Measurements from ENCODE around the gene NAV2.

NAV2 gene

GRCh38 chr11:20031155-20032001, 318.7 kb downstream of the NAV2 start:
- H3K4me3 ChIP-seq (ENCODE audit: control insufficient read depth in 1 of 7, extremely low read depth in 1 of 7, insufficient read depth in 4 of 7, low read depth in 2 of 7, low read length in 6 of 7), result no peak overlapping the region
- 93% methylated on average over 5 of the region's 7 CpGs for WGBS (ENCODE audit: insufficient coverage)
- CTCF ChIA-PET, result no interaction called here
- POLR2A ChIA-PET, result no interaction called here
- DNase-seq, result no peak
- H3K4me1 ChIP-seq (ENCODE audit: control extremely low read depth in 1 of 4, control insufficient read depth in 4 of 4, insufficient read depth in 4 of 4, low read length in 3 of 4), result no peaks in the 10 kb centered on the region
- H3K27me3 ChIP-seq (replicated peaks in 2 of 5; ENCODE audit: control insufficient read depth in 4 of 5, insufficient read depth in 5 of 5, low read length in 4 of 5), result peaks cover 0 to 11% (median 0%) of the 10 kb centered on the region in 5 experiments
- H3K9me3 ChIP-seq (ENCODE audit: control extremely low read depth in 1 of 5, control insufficient read depth in 4 of 5, insufficient read depth in 2 of 5, low read depth in 1 of 5, low read length in 4 of 5), result no peaks in the 10 kb centered on the region
- no peak overlapping the region for H3K27ac ChIP-seq (ENCODE audit: insufficient read depth in 1 of 2, low read depth in 1 of 2, low read length in 2 of 2, poor library complexity in 1 of 2, severe bottlenecking in 2 of 2)
- no peaks in the 10 kb centered on the region for H3K36me3 ChIP-seq (ENCODE audit: control insufficient read depth in 4 of 4, insufficient read depth in 4 of 4, low read length in 3 of 4)

- CTCF ChIA-PET, result no interaction called here
- 88% methylated on average over 4 of the region's 5 CpGs for WGBS (ENCODE audit: insufficient coverage)
- Histone ChIP-seq H3K9me3 (ENCODE audit: control extremely low read depth in 1 of 5, control insufficient read depth in 4 of 5, insufficient read depth in 2 of 5, low read depth in 1 of 5, low read length in 4 of 5) (no peaks in the 10 kb centered on the region), H3K36me3 (ENCODE audit: control insufficient read depth in 4 of 4, insufficient read depth in 4 of 4, low read length in 3 of 4) (no peaks in the 10 kb centered on the region), H3K27ac (ENCODE audit: insufficient read depth in 1 of 2, low read depth in 1 of 2, low read length in 2 of 2, poor library complexity in 1 of 2, severe bottlenecking in 2 of 2) (no peak overlapping the region), H3K27me3 (replicated peaks in 2 of 5; ENCODE audit: control insufficient read depth in 4 of 5, insufficient read depth in 5 of 5, low read length in 4 of 5) (peaks cover 0 to 11% (median 0%) of the 10 kb centered on the region in 5 experiments), H3K4me1 (ENCODE audit: control extremely low read depth in 1 of 4, control insufficient read depth in 4 of 4, insufficient read depth in 4 of 4, low read length in 3 of 4) (no peaks in the 10 kb centered on the region), H3K4me3 (ENCODE audit: control insufficient read depth in 1 of 7, extremely low read depth in 1 of 7, insufficient read depth in 4 of 7, low read depth in 2 of 7, low read length in 6 of 7) (no peak overlapping the region)
- no peak for DNase-seq
- POLR2A ChIA-PET, result no interaction called here
Observed at GRCh38 chr11:20032127-20032526, 319.5 kb downstream of the NAV2 start.

GRCh38 chr11:20032577-20033260, 320.1 kb downstream of the NAV2 start:
- CTCF ChIA-PET, result no interaction called here
- H3K9me3 ChIP-seq (ENCODE audit: control extremely low read depth in 1 of 5, control insufficient read depth in 4 of 5, insufficient read depth in 2 of 5, low read depth in 1 of 5, low read length in 4 of 5), result no peaks in the 10 kb centered on the region
- WGBS (ENCODE audit: insufficient coverage), result 92% methylated on average over 2 of the region's 7 CpGs
- no peak overlapping the region for H3K4me3 ChIP-seq (ENCODE audit: control insufficient read depth in 1 of 7, extremely low read depth in 1 of 7, insufficient read depth in 4 of 7, low read depth in 2 of 7, low read length in 6 of 7)
- no peak for DNase-seq
- H3K4me1 ChIP-seq (ENCODE audit: control extremely low read depth in 1 of 4, control insufficient read depth in 4 of 4, insufficient read depth in 4 of 4, low read length in 3 of 4), result no peaks in the 10 kb centered on the region
- POLR2A ChIA-PET, result interaction anchor here (0.6 kb wide), 1 partner anchor 61 kb away, joined by 4 read pairs; no protein-coding TSS in a partner anchor
- H3K27me3 ChIP-seq (replicated peaks in 2 of 5; ENCODE audit: control insufficient read depth in 4 of 5, insufficient read depth in 5 of 5, low read length in 4 of 5), result peaks cover 0 to 11% (median 0%) of the 10 kb centered on the region in 5 experiments
- H3K36me3 ChIP-seq (ENCODE audit: control insufficient read depth in 4 of 4, insufficient read depth in 4 of 4, low read length in 3 of 4), result no peaks in the 10 kb centered on the region
- H3K27ac ChIP-seq (ENCODE audit: insufficient read depth in 1 of 2, low read depth in 1 of 2, low read length in 2 of 2, poor library complexity in 1 of 2, severe bottlenecking in 2 of 2), result no peak overlapping the region

GRCh38 chr11:20033806-20034205, 321.2 kb downstream of the NAV2 start:
- H3K27ac ChIP-seq (ENCODE audit: insufficient read depth in 1 of 2, low read depth in 1 of 2, low read length in 2 of 2, poor library complexity in 1 of 2, severe bottlenecking in 2 of 2), result no peak overlapping the region
- 96% methylated on average over 4 of the region's 5 CpGs for WGBS (ENCODE audit: insufficient coverage)
- ChIA-PET POLR2A (no interaction called here), CTCF (no interaction called here)
- no peaks in the 10 kb centered on the region for H3K4me1 ChIP-seq (ENCODE audit: control extremely low read depth in 1 of 4, control insufficient read depth in 4 of 4, insufficient read depth in 4 of 4, low read length in 3 of 4)
- H3K36me3 ChIP-seq (ENCODE audit: control insufficient read depth in 4 of 4, insufficient read depth in 4 of 4, low read length in 3 of 4), result no peaks in the 10 kb centered on the region
- no peak overlapping the region for H3K4me3 ChIP-seq (ENCODE audit: control insufficient read depth in 1 of 7, extremely low read depth in 1 of 7, insufficient read depth in 4 of 7, low read depth in 2 of 7, low read length in 6 of 7)
- H3K9me3 ChIP-seq (ENCODE audit: control extremely low read depth in 1 of 5, control insufficient read depth in 4 of 5, insufficient read depth in 2 of 5, low read depth in 1 of 5, low read length in 4 of 5), result no peaks in the 10 kb centered on the region
- DNase-seq, result no peak
- peaks cover 0 to 11% (median 0%) of the 10 kb centered on the region in 5 experiments for H3K27me3 ChIP-seq (replicated peaks in 2 of 5; ENCODE audit: control insufficient read depth in 4 of 5, insufficient read depth in 5 of 5, low read length in 4 of 5)

GRCh38 chr11:20034941-20035340, 322.3 kb downstream of the NAV2 start:
- 95% methylated on average over 5 of the region's 5 CpGs for WGBS (ENCODE audit: insufficient coverage)
- no peak for DNase-seq
- Histone ChIP-seq H3K4me3 (ENCODE audit: control insufficient read depth in 1 of 7, extremely low read depth in 1 of 7, insufficient read depth in 4 of 7, low read depth in 2 of 7, low read length in 6 of 7) (no peak overlapping the region), H3K36me3 (ENCODE audit: control insufficient read depth in 4 of 4, insufficient read depth in 4 of 4, low read length in 3 of 4) (no peaks in the 10 kb centered on the region), H3K27ac (ENCODE audit: insufficient read depth in 1 of 2, low read depth in 1 of 2, low read length in 2 of 2, poor library complexity in 1 of 2, severe bottlenecking in 2 of 2) (no peak overlapping the region), H3K27me3 (replicated peaks in 2 of 5; ENCODE audit: control insufficient read depth in 4 of 5, insufficient read depth in 5 of 5, low read length in 4 of 5) (peaks cover 0 to 11% (median 0%) of the 10 kb centered on the region in 5 experiments), H3K9me3 (ENCODE audit: control extremely low read depth in 1 of 5, control insufficient read depth in 4 of 5, insufficient read depth in 2 of 5, low read depth in 1 of 5, low read length in 4 of 5) (no peaks in the 10 kb centered on the region), H3K4me1 (ENCODE audit: control extremely low read depth in 1 of 4, control insufficient read depth in 4 of 4, insufficient read depth in 4 of 4, low read length in 3 of 4) (no peaks in the 10 kb centered on the region)
- ChIA-PET POLR2A (no interaction called here), CTCF (no interaction called here)

- Histone ChIP-seq H3K9me3 (ENCODE audit: control extremely low read depth in 1 of 5, control insufficient read depth in 4 of 5, insufficient read depth in 2 of 5, low read depth in 1 of 5, low read length in 4 of 5) (no peaks in the 10 kb centered on the region), H3K36me3 (ENCODE audit: control insufficient read depth in 4 of 4, insufficient read depth in 4 of 4, low read length in 3 of 4) (no peaks in the 10 kb centered on the region), H3K4me1 (ENCODE audit: control extremely low read depth in 1 of 4, control insufficient read depth in 4 of 4, insufficient read depth in 4 of 4, low read length in 3 of 4) (no peaks in the 10 kb centered on the region), H3K27ac (ENCODE audit: insufficient read depth in 1 of 2, low read depth in 1 of 2, low read length in 2 of 2, poor library complexity in 1 of 2, severe bottlenecking in 2 of 2) (no peak overlapping the region), H3K4me3 (ENCODE audit: control insufficient read depth in 1 of 7, extremely low read depth in 1 of 7, insufficient read depth in 4 of 7, low read depth in 2 of 7, low read length in 6 of 7) (no peak overlapping the region), H3K27me3 (replicated peaks in 2 of 5; ENCODE audit: control insufficient read depth in 4 of 5, insufficient read depth in 5 of 5, low read length in 4 of 5) (peaks cover 0 to 13% (median 0%) of the 10 kb centered on the region in 5 experiments)
- no peak for DNase-seq
- ChIA-PET POLR2A (no interaction called here), CTCF (no interaction called here)
- WGBS (ENCODE audit: insufficient coverage), result 96% methylated on average over 6 of the region's 7 CpGs
Observed at GRCh38 chr11:20035375-20035700, 322.7 kb downstream of the NAV2 start.
